ENCODE data around the gene CFAP100.

Gene CFAP100

DNA sequence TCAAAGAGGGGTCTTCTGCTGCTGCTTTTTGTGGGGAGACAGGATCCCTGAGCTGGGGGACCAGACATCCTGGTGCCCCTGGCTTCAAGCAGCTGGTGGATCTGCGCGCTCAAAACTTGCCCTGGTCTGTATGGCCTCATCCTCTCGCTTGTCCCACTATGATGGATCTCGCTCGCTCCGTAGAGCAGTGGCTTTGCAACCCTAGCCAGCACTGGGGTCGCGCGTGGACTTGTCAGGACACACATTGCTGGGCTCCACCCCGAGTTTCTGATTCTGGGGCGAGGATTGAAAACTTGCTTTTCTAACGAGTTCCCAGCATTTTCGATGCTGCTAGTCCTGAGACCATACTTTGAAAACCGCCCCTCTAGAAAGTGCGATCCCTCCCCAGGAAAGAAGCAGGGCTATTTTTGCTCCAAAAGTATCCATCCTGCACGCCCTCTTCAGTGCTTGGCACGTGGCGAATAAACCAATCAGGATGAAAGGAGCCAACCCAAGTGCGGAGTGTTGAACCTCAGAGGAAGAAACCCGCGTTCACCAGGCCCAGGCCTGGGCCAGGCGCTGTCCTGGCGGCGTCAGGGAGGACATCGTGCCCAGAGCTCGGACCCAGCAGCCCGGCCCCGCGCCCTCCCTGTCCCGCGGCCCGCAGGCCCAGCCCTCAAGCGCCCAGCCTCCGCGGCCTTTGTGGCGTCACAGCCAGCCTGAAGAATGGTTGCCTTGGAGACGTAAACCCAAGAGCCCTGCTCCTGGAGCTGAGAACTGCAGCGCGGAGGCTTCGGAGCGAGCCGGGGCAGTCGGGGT, at the start of gene CFAP100:
Gene CFAP100 (plus strand): TSS at position 731 of the 798 bp plus-strand sequence. CDS start 1,092 bp downstream, outside the sequence.
- DNase-seq, result no peak

- DNase-seq, result no peak
Measured at GRCh38 chr3:126345231-126345630, 49.5 kb upstream of the CFAP100 start.

DNA sequence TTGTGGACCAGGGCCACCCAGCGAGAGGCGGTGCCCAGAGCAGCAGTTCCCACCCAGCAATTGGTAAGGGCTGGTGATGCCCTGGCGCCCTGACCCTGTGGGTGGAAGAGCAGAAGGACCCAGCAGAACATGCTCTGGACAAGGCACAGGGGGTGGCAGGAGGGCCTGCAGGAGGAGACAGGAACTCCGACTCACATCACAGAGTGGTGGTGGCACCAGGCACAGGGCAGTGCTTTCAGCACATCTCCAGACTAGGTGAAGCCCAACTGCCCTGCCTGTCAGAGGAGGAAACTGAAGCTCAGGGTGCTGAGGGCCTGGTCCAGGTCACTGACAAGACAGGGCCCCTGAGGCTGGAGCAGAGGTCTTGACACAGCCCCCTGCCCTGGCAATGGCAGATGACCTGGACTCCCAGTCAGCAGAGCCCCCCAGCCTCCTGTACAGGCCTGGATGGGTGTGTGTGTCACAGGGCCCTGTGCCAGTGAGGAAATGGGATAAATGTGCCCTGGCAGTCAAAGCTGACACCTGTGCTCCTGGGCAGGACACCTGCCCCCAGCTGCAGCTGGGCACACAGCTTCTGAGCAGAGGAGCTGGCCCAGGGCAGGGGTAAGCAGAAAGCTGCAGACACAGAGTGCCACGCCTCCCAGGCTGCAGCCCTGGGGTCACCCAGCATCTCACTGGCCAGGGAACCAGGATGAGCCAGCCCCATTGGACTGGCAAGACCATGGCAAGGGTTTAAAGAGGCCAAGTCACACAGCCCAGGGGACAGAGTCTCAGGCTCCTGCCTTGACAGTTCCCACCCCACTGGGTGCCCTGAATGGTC, 48.9 kb upstream of the CFAP100 start:
- no peak for DNase-seq

GRCh38 chr3:126346466-126346865, 48.2 kb upstream of the CFAP100 start:
- no peak for DNase-seq

GRCh38 chr3:126347543-126348161, 47.1 kb upstream of the CFAP100 start:
- DNase-seq, result no peak

- DNase-seq, result no peak
Measured at GRCh38 chr3:126348308-126348920, 46.3 kb upstream of the CFAP100 start.

- DNase-seq, result no peak
Measured at GRCh38 chr3:126349071-126349470, 45.6 kb upstream of the CFAP100 start.

DNA sequence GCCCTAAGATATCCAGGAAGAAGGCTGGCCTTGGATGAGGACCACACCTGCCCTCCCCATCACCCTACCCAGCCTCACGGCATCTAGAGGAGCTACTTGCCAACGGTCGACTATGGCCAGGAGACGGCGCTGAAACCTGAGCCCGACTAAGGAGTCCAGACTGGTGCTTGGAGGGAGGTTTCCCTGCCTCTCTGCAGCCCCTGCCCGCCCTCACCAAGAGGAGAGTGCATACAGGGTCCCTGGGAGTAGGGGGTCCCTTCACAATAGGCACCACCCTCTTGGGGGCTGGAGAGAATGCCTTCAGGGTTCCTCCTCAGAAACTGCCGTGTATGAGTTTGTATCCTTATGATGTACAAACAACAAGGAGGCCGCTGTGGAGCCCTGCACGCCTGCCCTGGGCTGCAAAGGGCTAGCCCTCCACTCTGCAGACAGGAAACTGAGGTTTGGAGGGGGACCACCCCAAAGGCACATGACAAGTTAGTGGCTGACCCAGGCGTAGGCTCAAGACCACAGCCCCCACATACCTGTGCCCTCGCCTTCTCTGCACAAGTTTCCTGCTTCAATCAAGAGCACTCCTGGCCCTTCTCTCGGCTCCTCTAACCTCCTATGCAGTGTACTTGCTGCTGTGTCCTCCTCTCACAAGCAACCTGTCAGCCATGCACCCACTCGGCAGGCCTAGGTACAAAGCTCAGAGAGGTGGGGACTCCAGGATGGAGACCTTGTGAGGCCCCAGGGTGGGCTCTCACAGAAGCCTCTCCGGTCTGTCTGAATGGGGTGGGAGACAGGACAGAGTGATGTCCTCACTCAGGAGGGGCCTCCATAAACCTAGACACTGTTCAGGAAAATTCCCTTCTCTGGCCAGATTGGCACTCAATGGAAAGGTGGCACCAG, 44.9 kb upstream of the CFAP100 start:
- DNase-seq, result no peak

DNA sequence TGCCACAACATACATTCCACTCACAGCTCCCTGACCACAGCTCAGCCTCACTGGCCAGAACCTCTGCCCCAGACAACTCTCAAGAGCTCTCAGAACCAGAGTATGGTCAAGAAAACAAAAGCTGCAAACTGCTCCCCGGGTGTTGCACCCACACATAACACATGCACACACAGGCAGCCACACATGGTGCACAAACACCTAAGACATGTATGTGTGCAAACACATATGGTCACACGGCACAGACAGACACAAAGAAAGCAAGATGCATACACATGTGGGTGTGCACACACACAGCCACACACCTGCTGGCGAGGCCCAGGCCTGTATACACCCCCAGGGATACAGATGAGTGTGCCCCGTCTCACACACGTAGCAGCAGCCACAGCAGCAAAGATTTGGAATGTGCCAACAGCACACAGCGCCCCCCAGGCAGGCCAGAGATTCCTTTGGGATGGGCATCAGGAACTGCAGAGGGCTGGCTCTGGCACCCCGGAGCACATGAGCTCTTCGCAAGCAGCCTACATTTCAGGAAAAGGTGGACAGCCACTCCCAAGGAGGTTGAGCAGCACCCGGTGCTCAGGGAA, 44.1 kb upstream of the CFAP100 start:
- DNase-seq, result no peak

- DNase-seq, result no peak
Measured at GRCh38 chr3:126351086-126351770, 43.5 kb upstream of the CFAP100 start.

GRCh38 chr3:126351771-126352475, 42.8 kb upstream of the CFAP100 start:
- DNase-seq, result no peak

- DNase-seq, result no peak
Measured at GRCh38 chr3:126352476-126353454, 41.9 kb upstream of the CFAP100 start.

DNA sequence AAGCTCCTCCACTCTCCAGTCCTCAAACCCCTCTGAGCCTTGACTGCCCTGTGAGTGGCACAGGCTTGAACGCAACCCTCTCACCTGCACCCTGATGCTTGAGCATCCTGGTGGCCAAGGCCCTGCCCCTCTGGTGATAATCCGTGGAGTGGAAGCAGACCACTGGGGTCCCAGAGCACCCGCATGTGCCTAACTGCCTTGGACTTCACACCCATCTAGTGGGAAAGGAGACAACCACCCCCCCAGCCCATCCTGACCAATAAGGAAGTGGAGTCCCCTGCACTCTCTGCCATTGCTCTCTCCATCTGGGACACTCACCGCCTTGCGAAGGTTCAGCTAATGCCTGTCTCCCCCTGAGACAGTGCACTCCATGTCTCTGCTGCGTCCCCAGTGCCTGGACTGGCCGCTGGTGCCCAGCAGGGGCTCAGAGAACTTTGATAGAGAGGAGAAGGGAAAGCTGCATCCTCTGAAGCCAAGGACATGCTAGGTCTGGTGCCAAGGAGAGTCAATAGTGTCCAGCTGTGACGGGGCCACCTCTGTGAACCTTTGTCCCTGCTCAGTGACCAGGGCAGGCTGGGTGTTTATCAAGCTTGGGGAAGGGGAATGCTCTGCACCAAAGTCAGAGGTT, 40.9 kb upstream of the CFAP100 start:
- no peak for DNase-seq

- no peak for DNase-seq
Measured at GRCh38 chr3:126354776-126355175, 39.9 kb upstream of the CFAP100 start.

DNA sequence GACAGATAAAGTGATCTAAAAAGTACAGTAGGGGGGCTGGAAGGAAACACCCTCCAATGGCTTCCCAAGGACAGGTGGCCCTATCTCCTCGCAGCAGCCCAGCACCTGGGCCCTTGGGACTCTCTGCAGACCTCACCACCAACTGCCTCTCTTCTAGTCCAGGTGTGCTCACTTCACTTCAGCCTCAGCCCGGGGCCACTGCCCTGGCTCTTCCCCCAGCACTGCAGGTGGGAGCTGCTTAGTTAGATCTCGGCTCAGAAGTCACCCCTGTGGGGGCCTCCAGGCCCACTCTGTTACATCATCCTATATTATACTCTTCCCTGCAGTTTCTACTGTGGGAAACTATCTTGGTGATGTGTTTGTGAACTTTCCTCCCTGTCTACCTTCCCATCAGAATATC, 39.5 kb upstream of the CFAP100 start:
- DNase-seq, result no peak

DNA sequence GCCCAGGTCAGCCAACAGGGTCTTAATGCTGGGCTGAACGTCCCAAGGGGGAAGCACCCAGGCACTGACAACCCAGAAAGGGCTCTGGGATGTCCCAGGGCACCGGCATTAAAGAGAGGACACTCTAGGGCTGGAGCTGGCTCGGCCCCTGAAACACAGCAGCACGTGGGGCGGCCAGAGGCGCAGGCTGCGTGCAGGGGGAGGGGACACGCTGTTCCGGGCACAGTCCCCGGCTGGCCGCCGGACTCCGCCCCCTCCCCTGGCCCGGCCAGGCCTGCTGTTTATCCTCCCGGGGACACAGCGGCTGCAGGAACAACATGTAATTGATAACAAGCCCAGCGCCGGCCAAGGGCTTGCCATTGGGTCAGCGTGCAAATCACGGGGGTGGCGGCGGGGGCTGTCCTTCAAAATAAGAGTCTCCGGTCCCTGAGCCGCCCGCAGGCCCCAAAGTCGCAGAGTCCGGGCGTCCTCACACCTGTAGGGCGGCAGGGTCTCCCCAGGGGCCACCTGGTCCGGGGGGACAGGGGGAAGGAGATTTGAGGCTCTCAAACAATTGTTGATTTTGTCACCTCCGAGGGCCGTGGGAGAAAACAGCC, 38.8 kb upstream of the CFAP100 start:
- no peak for DNase-seq

GRCh38 chr3:126356373-126357264, 38.1 kb upstream of the CFAP100 start:
- DNase-seq, result no peak
